WTC11 (cell line): Measurements from ENCODE around the gene ATG16L1. TPM values are rescaled to one million over a fixed set of nuclear protein-coding genes. Genes with fewer than 3 reads are reported as not detected.

Experiments used
- ATAC-seq: fragments of 200-7000 bp; cut with Tn5 transposase; 2 replicates; pipeline ENCODE4 v1.10.0; 2021; ENCODE audit warnings: mild to moderate bottlenecking, moderate library complexity
- CTCF ChIA-PET: fragments of 300-600 bp; sonication (Branson Sonifier 250); formaldehyde crosslinking; loops from one replicate; lab custom pipeline; 2021; ENCODE audit warnings: antibody characterized with exemption; lab: Charles Lee
- POLR2A ChIA-PET: fragments of 350-600 bp; sonication (Branson Sonifier 250); formaldehyde crosslinking; loops from one replicate; lab custom pipeline; 2021; ENCODE audit warnings: antibody characterized with exemption; lab: Charles Lee
- DNase-seq: peaks from one replicate; pipeline ENCODE4 v3.0.0; 2021; ENCODE audit warnings: low spot score
- H3K27ac Mint-ChIP-seq: 2 replicates; pipeline ENCODE4 v1.8.0; 2021; ENCODE audit warnings: mixed read lengths
- H3K27me3 Mint-ChIP-seq: 2 replicates; pipeline ENCODE4 v1.8.0; 2021; ENCODE audit warnings: low read depth, mild to moderate bottlenecking, moderate library complexity, mixed read lengths
- H3K36me3 Mint-ChIP-seq: 2 replicates; pipeline ENCODE4 v1.8.0; 2021; ENCODE audit warnings: mixed read lengths
- H3K4me1 Mint-ChIP-seq: 2 replicates; pipeline ENCODE4 v1.8.0; 2022; ENCODE audit warnings: mixed read lengths
- H3K4me3 Mint-ChIP-seq: 2 replicates; pipeline ENCODE4 v1.8.0; 2021; ENCODE audit warnings: mild to moderate bottlenecking, moderate library complexity, mixed read lengths
- H3K9me3 Mint-ChIP-seq: 2 replicates; pipeline ENCODE4 v1.8.0; 2021; ENCODE audit warnings: mixed read lengths
- CREB1 ChIP-seq: sonication (generic); formaldehyde crosslinking; IDR thresholded peaks from 2 replicates; pipeline ENCODE4 v1.8.0; 2023; ENCODE audit warnings: mild to moderate bottlenecking, missing genetic modification reagents
- CREM ChIP-seq: sonication (generic); formaldehyde crosslinking; IDR thresholded peaks from 2 replicates; pipeline ENCODE4 v1.8.1; 2022; ENCODE audit warnings: mild to moderate bottlenecking, missing genetic modification reagents, moderate library complexity
- ESRRA ChIP-seq: sonication (generic); formaldehyde crosslinking; IDR thresholded peaks from 2 replicates; pipeline ENCODE4 v1.8.1; 2022; ENCODE audit warnings: mild to moderate bottlenecking, missing genetic modification reagents, borderline replicate concordance
- FOXK1 ChIP-seq: sonication (generic); formaldehyde crosslinking; IDR thresholded peaks from 2 replicates; pipeline ENCODE4 v1.8.0; 2022; ENCODE audit warnings: mild to moderate bottlenecking, moderate library complexity, missing genetic modification reagents
- GRHL2 ChIP-seq: fragments of 250-450 bp; sonication (Bioruptor Pico); IDR thresholded peaks from 2 replicates; pipeline ENCODE4 v1.8.0; 2022; ENCODE audit warnings: mild to moderate bottlenecking, moderate library complexity; ENCODE audit not compliant: insufficient replicate concordance, severe bottlenecking
- NFATC4 ChIP-seq: fragments of 250-450 bp; sonication (Bioruptor Pico); IDR thresholded peaks from 2 replicates; pipeline ENCODE4 v1.9.0; 2021; ENCODE audit warnings: mild to moderate bottlenecking
- NFE2L1 ChIP-seq: sonication (generic); formaldehyde crosslinking; IDR thresholded peaks from 2 replicates; pipeline ENCODE4 v1.8.1; 2023; ENCODE audit warnings: missing genetic modification reagents
- NR1H2 ChIP-seq: sonication (generic); formaldehyde crosslinking; IDR thresholded peaks from 2 replicates; pipeline ENCODE4 v1.9.0; 2021; ENCODE audit warnings: mild to moderate bottlenecking, moderate library complexity, missing genetic modification reagents
- RORB ChIP-seq: fragments of 250-450 bp; sonication (Bioruptor Pico); IDR thresholded peaks from 2 replicates; pipeline ENCODE4 v1.9.0; 2021; ENCODE audit warnings: mild to moderate bottlenecking
- SOX15 ChIP-seq: fragments of 250-450 bp; sonication (Bioruptor Pico); IDR thresholded peaks from 2 replicates; pipeline ENCODE4 v1.9.0; 2021; ENCODE audit warnings: mild to moderate bottlenecking
- TEAD4 ChIP-seq: sonication (generic); formaldehyde crosslinking; IDR thresholded peaks from 2 replicates; pipeline ENCODE4 v1.8.0; 2022; ENCODE audit warnings: mild to moderate bottlenecking, missing genetic modification reagents
- ZNF263 ChIP-seq: sonication (generic); formaldehyde crosslinking; IDR thresholded peaks from 2 replicates; pipeline ENCODE4 v1.8.1; 2022; ENCODE audit warnings: low read depth, mild to moderate bottlenecking, moderate library complexity, missing genetic modification reagents
- ZNF317 ChIP-seq: sonication (generic); formaldehyde crosslinking; IDR thresholded peaks from 2 replicates; pipeline ENCODE4 v1.8.1; 2023; ENCODE audit warnings: low read depth, mild to moderate bottlenecking, moderate library complexity, missing genetic modification reagents, borderline replicate concordance
- total RNA-seq: library from RNA; stranded (reverse); gene quantifications from 3 replicates; pipeline ENCODE4 v1.2.3, GENCODE V29; 2021
- TF ChIP-seq, protein P1 (sequence below): sonication (generic); formaldehyde crosslinking; IDR thresholded peaks from 2 replicates; pipeline ENCODE4 v1.8.1; 2023; ENCODE audit warnings: mild to moderate bottlenecking, missing genetic modification reagents
- TF ChIP-seq, protein P2 (sequence below): sonication (generic); formaldehyde crosslinking; IDR thresholded peaks from 2 replicates; pipeline ENCODE4 v1.8.1; 2022; ENCODE audit warnings: low read depth, mild to moderate bottlenecking, moderate library complexity, missing genetic modification reagents, borderline replicate concordance
- TF ChIP-seq, protein P3 (sequence below): fragments of 200-600 bp; IDR thresholded peaks from 2 replicates; pipeline ENCODE4 v1.8.0; 2022; ENCODE audit warnings: antibody characterized with exemption
- TF ChIP-seq, protein P4 (sequence below): sonication (generic); formaldehyde crosslinking; IDR thresholded peaks from 2 replicates; pipeline ENCODE4 v1.8.1; 2022; ENCODE audit warnings: mild to moderate bottlenecking, moderate library complexity, missing genetic modification reagents
- TF ChIP-seq, protein P5 (sequence below): sonication (generic); formaldehyde crosslinking; IDR thresholded peaks from 2 replicates; pipeline ENCODE4 v1.8.1; 2022; ENCODE audit warnings: missing genetic modification reagents, borderline replicate concordance

Gene ATG16L1
- total RNA-seq, 1 experiment from 2014 or later, result 31.8 TPM

DNA sequence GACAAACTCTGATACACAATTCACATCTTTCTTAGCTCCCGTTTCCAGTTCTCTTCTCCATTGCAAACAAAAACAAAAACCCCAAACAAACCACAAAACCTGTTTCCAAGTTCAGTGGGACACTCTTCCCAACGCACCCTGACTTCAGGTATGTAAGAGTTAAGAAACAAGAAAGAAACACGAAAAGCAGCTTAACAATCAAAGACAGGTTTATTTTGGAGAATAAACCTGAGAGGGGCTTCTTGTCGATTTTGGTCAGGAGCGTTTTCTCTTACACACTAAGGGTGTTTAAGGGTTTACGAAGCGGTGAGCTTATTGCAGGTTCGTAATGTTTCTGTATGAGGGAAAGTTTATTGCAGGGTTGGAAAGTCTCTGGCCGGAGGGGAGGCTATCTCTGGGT, 905 bp upstream of the ATG16L1 start:
- ATAC-seq, result no peak
- POLR2A ChIA-PET, result interaction anchor here (1.1 kb wide), 1 partner anchor 199 kb away, joined by 3 read pairs; no protein-coding TSS in a partner anchor
- H3K27ac Mint-ChIP-seq, result no peak overlapping the region; the same call in 1 of the 2 replicates
- DNase-seq, result no peak
- peaks cover 8% of the 10 kb centered on the region for H3K4me1 Mint-ChIP-seq
- CTCF ChIA-PET, result interaction anchor here (0.7 to 4.8 kb wide), 9 partner anchors 15 to 272 kb away, joined by 3 to 22 read pairs (median 10); partner anchors contain the start of gene INPP5D
- H3K27me3 Mint-ChIP-seq, result peaks cover 2% of the 10 kb centered on the region; the same call in 1 of the 2 replicates
- H3K36me3 Mint-ChIP-seq, result peaks cover 25% of the 10 kb centered on the region
- peaks cover 19% of the 10 kb centered on the region for H3K9me3 Mint-ChIP-seq
- TF ChIP-seq CREB1 (no peak), FOXK1 (CRISPR knock-in tag) (no peak), SOX15 (no peak), TEAD4 (CRISPR knock-in tag) (no peak), ZNF317 (CRISPR knock-in tag) (no peak), ZNF263 (CRISPR knock-in tag) (no peak), NR1H2 (CRISPR knock-in tag) (no peak)
- TF ChIP-seq, protein P1, sequence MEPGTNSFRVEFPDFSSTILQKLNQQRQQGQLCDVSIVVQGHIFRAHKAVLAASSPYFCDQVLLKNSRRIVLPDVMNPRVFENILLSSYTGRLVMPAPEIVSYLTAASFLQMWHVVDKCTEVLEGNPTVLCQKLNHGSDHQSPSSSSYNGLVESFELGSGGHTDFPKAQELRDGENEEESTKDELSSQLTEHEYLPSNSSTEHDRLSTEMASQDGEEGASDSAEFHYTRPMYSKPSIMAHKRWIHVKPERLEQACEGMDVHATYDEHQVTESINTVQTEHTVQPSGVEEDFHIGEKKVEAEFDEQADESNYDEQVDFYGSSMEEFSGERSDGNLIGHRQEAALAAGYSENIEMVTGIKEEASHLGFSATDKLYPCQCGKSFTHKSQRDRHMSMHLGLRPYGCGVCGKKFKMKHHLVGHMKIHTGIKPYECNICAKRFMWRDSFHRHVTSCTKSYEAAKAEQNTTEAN, result no peak
- no peak overlapping the region for H3K4me3 Mint-ChIP-seq

DNA sequence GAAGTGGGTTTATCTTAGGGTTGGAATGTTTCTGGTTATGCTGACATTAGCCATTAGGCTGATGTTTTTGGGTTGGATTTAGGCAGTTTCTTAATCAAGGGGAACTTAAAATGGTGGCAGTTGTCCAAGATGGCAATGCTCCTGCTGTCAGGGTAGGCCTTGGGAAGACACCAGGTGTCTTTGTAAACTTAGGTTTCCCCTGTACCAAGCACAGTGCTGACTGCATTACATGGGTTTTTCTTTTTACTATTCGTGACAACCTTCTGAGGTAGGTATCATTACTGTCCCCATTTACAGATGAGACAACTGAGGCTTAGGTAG, 528 bp upstream of the ATG16L1 start:
- Mint-ChIP-seq H3K9me3 (peaks cover 19% of the 10 kb centered on the region), H3K36me3 (peaks cover 29% of the 10 kb centered on the region), H3K4me1 (peaks cover 8% of the 10 kb centered on the region), H3K4me3 (peak overlapping the region; percentile 51), H3K27ac (peak overlapping the region; percentile 11; the same call in 1 of the 2 replicates), H3K27me3 (peaks cover 2% of the 10 kb centered on the region; the same call in 1 of the 2 replicates)
- ATAC-seq (no peak), DNase-seq (no peak)
- CTCF ChIA-PET, result interaction anchor here (0.7 to 4.8 kb wide), 17 partner anchors 16 to 385 kb away, joined by 3 to 22 read pairs (median 5); partner anchors contain the start of gene INPP5D
- POLR2A ChIA-PET, result interaction anchor here (0.5 to 1.1 kb wide), 3 partner anchors 22 to 1811 kb away, joined by 3 read pairs; no protein-coding TSS in a partner anchor
- TF ChIP-seq NFE2L1 (CRISPR knock-in tag) (0 out of 2 replicates have a peak, but pooled peaks have one; percentile 3), GRHL2 (CRISPR knock-in tag) (no peak)

DNA sequence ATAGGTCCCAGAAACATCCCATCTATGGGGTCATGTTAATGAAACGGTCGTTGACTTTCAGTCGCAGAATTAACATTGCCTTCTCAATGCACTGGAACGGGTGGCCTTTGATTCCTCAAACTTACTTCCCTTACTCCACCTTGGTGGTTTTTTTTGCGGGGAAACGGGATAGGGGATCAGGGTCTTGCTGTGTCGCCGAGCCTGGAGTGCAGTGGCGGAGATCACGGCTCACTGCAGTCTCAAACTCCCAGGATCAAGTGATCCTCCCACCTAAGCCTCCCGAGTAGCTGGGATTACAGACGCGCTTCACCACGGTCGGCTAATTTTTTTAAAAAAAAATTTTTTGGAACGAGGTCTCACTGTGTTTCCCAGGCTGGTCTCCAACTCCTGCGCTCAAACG, 754 bp downstream of the ATG16L1 start:
- Mint-ChIP-seq H3K4me1 (peaks cover 8% of the 10 kb centered on the region), H3K36me3 (peaks cover 35% of the 10 kb centered on the region), H3K4me3 (peak overlapping the region; percentile 95), H3K27me3 (peaks cover 2% of the 10 kb centered on the region; the same call in 1 of the 2 replicates), H3K27ac (peak overlapping the region; percentile 86; the same call in 1 of the 2 replicates), H3K9me3 (peaks cover 19% of the 10 kb centered on the region)
- POLR2A ChIA-PET, result interaction anchor here (0.6 kb wide), 1 partner anchor 125 kb away, joined by 3 read pairs; no protein-coding TSS in a partner anchor
- TF ChIP-seq, protein P2, sequence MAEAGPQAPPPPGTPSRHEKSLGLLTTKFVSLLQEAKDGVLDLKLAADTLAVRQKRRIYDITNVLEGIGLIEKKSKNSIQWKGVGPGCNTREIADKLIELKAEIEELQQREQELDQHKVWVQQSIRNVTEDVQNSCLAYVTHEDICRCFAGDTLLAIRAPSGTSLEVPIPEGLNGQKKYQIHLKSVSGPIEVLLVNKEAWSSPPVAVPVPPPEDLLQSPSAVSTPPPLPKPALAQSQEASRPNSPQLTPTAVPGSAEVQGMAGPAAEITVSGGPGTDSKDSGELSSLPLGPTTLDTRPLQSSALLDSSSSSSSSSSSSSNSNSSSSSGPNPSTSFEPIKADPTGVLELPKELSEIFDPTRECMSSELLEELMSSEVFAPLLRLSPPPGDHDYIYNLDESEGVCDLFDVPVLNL (CRISPR knock-in tag), result no peak
- TF ChIP-seq ESRRA (CRISPR knock-in tag) (no peak), NFATC4 (no peak), CREM (CRISPR knock-in tag) (no peak), RORB (CRISPR knock-in tag) (no peak), NFE2L1 (CRISPR knock-in tag) (no peak)
- TF ChIP-seq, protein P3, sequence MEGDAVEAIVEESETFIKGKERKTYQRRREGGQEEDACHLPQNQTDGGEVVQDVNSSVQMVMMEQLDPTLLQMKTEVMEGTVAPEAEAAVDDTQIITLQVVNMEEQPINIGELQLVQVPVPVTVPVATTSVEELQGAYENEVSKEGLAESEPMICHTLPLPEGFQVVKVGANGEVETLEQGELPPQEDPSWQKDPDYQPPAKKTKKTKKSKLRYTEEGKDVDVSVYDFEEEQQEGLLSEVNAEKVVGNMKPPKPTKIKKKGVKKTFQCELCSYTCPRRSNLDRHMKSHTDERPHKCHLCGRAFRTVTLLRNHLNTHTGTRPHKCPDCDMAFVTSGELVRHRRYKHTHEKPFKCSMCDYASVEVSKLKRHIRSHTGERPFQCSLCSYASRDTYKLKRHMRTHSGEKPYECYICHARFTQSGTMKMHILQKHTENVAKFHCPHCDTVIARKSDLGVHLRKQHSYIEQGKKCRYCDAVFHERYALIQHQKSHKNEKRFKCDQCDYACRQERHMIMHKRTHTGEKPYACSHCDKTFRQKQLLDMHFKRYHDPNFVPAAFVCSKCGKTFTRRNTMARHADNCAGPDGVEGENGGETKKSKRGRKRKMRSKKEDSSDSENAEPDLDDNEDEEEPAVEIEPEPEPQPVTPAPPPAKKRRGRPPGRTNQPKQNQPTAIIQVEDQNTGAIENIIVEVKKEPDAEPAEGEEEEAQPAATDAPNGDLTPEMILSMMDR, result no peak
- TF ChIP-seq, protein P4, sequence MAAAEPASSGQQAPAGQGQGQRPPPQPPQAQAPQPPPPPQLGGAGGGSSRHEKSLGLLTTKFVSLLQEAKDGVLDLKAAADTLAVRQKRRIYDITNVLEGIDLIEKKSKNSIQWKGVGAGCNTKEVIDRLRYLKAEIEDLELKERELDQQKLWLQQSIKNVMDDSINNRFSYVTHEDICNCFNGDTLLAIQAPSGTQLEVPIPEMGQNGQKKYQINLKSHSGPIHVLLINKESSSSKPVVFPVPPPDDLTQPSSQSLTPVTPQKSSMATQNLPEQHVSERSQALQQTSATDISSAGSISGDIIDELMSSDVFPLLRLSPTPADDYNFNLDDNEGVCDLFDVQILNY (CRISPR knock-in tag), result no peak
- TF ChIP-seq, protein P5, sequence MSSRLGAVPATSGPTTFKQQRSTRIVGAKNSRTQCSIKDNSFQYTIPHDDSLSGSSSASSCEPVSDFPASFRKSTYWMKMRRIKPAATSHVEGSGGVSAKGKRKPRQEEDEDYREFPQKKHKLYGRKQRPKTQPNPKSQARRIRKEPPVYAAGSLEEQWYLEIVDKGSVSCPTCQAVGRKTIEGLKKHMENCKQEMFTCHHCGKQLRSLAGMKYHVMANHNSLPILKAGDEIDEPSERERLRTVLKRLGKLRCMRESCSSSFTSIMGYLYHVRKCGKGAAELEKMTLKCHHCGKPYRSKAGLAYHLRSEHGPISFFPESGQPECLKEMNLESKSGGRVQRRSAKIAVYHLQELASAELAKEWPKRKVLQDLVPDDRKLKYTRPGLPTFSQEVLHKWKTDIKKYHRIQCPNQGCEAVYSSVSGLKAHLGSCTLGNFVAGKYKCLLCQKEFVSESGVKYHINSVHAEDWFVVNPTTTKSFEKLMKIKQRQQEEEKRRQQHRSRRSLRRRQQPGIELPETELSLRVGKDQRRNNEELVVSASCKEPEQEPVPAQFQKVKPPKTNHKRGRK (CRISPR knock-in tag), result no peak
- DNase-seq, result no peak
- no peak for ATAC-seq
- CTCF ChIA-PET, result interaction anchor here (1.1 to 4.8 kb wide), 4 partner anchors 46 to 274 kb away, joined by 5 to 22 read pairs (median 12); partner anchors contain the start of gene INPP5D
